ENCODE data around the gene FIGNL2. TPM values are rescaled to one million over a fixed set of nuclear protein-coding genes. Genes with fewer than 3 reads are reported as not detected.

FIGNL2 gene
- total RNA-seq, 2 donors from 2014 or later: 10.5 to 17.7 TPM

DNA sequence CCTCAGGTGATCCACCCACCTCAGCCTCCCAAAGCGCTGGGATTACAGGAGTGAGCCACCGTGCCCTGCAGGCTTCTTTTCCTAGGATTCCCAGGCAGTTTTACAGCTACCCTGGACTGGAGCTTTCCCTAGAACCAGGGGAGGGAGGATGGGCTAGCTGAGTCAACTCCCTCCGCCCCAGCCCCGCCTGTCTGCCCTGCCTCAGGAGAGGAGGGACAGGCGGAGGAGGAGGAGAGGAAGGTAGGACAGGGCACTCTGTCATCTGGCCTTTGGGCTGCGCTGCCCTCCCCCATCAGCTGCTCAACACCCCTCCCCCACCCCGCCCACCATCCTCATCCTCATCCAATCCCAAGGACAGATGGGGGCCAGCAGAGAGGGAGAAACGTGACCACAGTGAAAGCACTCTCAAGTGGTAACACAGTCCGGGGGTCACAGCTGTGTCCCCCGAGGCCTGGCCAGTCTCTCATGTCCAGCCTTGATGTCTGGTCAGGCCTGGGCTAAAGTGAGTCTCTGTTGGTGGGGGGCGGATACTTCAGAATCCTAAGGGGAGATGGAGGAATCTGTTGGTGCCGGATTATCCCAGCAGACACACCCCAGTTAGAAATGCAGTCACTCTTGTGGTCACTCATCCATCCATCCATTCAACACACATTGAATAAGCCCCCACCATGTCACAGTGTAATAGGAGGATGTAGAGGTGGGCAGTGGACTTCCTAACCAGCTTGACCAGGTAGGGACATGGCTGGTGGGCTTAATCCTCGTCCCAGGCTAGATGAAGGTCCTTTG, 12.3 kb downstream of the FIGNL2 start:
- Mint-ChIP-seq H3K36me3 (ENCODE audit: low read depth) (no peaks in the 10 kb centered on the region), H3K4me1 (peaks cover 26% of the 10 kb centered on the region)

DNA sequence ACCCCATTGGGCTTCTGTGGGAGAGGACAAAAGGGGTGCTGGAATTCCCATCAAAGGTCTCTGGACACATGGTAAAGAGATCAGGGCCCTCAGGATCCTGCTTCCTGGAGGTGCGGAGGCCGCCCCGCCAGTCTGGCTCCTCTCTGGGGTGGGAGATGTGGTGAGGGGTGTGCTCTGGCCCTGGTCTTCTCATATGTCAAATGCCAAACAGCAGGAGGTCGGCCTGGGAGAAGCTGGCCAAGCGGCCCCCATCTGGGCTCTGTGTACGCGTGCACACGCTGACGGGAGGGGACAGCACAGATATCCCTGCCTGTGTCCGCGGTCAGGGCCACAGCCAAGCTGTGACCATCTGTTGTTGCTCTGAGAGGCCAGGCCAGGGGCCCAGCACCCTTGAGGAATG, 14.1 kb downstream of the FIGNL2 start:
- no peaks in the 10 kb centered on the region for H3K9me3 Mint-ChIP-seq
- H3K9me3 ChIP-seq (ENCODE audit: control insufficient read depth, low read length): no peaks in the 10 kb centered on the region
- peaks cover 33% of the 10 kb centered on the region for H3K4me1 Mint-ChIP-seq
- peaks cover 24% of the 10 kb centered on the region for H3K4me1 ChIP-seq (ENCODE audit: control insufficient read depth, insufficient read depth, low read length)
- peaks cover 44% of the 10 kb centered on the region for H3K27me3 Mint-ChIP-seq (ENCODE audit: insufficient read depth)
- no peak overlapping the region for H3K27ac Mint-ChIP-seq
- no peak overlapping the region for H3K4me3 Mint-ChIP-seq
- no peak overlapping the region for H3K27ac ChIP-seq (ENCODE audit: low read depth, low read length)
- H3K27me3 ChIP-seq (ENCODE audit: control insufficient read depth, insufficient read depth, low read length, poor library complexity, severe bottlenecking): no peaks in the 10 kb centered on the region
- H3K4me3 ChIP-seq (ENCODE audit: low read length): no peak overlapping the region
- 91 to 95% methylated on average over 5 to 11 of the region's 11 CpGs for WGBS, 2 experiments (ENCODE audit: insufficient coverage in 1 of 2, insufficient read length in 1 of 2)
- TF ChIP-seq, protein P1, sequence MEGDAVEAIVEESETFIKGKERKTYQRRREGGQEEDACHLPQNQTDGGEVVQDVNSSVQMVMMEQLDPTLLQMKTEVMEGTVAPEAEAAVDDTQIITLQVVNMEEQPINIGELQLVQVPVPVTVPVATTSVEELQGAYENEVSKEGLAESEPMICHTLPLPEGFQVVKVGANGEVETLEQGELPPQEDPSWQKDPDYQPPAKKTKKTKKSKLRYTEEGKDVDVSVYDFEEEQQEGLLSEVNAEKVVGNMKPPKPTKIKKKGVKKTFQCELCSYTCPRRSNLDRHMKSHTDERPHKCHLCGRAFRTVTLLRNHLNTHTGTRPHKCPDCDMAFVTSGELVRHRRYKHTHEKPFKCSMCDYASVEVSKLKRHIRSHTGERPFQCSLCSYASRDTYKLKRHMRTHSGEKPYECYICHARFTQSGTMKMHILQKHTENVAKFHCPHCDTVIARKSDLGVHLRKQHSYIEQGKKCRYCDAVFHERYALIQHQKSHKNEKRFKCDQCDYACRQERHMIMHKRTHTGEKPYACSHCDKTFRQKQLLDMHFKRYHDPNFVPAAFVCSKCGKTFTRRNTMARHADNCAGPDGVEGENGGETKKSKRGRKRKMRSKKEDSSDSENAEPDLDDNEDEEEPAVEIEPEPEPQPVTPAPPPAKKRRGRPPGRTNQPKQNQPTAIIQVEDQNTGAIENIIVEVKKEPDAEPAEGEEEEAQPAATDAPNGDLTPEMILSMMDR (conservative IDR thresholded peaks at IDR 0.05): no peak
- H3K36me3 Mint-ChIP-seq (ENCODE audit: low read depth): no peaks in the 10 kb centered on the region
- DNase-seq: no peak
- no peak overlapping the region for H3K9ac ChIP-seq (ENCODE audit: extremely low read depth, low read length, poor library complexity, severe bottlenecking)
- H3K36me3 ChIP-seq (ENCODE audit: control insufficient read depth, insufficient read depth, low read length): no peaks in the 10 kb centered on the region

More for the DNA sequence above, 12.3 kb downstream of the FIGNL2 start:
- peak overlapping the region; percentile 63 for H3K27ac ChIP-seq (ENCODE audit: low read depth, low read length)
- 59 to 61% methylated on average over 4 to 9 of the region's 13 CpGs for WGBS, 2 experiments (ENCODE audit: insufficient coverage in 1 of 2, insufficient read length in 1 of 2)
- H3K27ac Mint-ChIP-seq: no peak overlapping the region
- no peaks in the 10 kb centered on the region for H3K9me3 ChIP-seq (ENCODE audit: control insufficient read depth, low read length)
- H3K27me3 Mint-ChIP-seq (ENCODE audit: insufficient read depth): peaks cover 51% of the 10 kb centered on the region
- no peak overlapping the region for H3K4me3 ChIP-seq (ENCODE audit: low read length)
- peak; percentile 83 for DNase-seq
- H3K4me1 ChIP-seq (ENCODE audit: control insufficient read depth, insufficient read depth, low read length): peaks cover 23% of the 10 kb centered on the region
- H3K4me3 Mint-ChIP-seq: no peak overlapping the region
- no peaks in the 10 kb centered on the region for H3K9me3 Mint-ChIP-seq
- no peaks in the 10 kb centered on the region for H3K27me3 ChIP-seq (ENCODE audit: control insufficient read depth, insufficient read depth, low read length, poor library complexity, severe bottlenecking)
- H3K9ac ChIP-seq (ENCODE audit: extremely low read depth, low read length, poor library complexity, severe bottlenecking): no peak overlapping the region
- TF ChIP-seq, protein P1 (conservative IDR thresholded peaks at IDR 0.05): no peak
- no peaks in the 10 kb centered on the region for H3K36me3 ChIP-seq (ENCODE audit: control insufficient read depth, insufficient read depth, low read length)

DNA sequence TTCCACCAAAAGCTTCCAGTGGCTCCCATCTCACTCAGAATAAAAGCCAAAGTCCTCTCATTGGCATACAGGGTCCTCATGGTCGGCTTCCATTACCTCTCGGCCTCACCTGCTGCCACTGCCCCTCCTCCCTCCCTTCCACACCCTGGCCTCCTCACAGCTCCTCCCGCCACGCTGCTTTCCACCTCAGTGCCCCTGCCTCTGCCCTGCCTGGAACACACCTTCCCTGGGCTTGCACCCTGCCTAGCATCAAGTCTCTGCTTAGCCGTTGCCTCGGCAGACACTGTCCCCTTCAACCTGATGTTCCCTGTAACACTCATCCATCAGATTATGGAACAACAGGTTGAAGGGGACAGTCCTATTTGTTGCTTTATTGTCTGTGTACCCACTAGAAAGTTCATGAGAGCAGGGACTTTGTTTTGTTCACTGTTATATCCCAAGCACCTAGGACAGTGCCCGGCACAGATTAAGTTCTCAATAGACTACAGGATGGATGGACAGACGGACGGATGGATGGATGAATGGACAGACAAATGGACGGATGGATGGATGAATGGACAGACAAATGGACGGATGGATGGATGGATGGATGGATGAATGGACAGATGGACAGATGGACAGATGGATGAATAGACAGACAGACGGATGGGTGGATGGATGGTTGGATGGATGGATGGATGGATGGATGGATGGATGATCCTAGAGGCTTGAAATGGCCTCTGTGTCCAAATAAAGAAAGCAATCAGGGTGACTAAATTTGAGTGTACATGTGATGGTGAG, 14.9 kb downstream of the FIGNL2 start:
- TF ChIP-seq, protein P1 (conservative IDR thresholded peaks at IDR 0.05): no peak
- H3K4me3 Mint-ChIP-seq: no peak overlapping the region

More for the DNA sequence above, 14.9 kb downstream of the FIGNL2 start:
- DNase-seq: no peak
- H3K4me1 Mint-ChIP-seq: peaks cover 41% of the 10 kb centered on the region
- Histone ChIP-seq H3K27ac (ENCODE audit: low read depth, low read length) (no peak overlapping the region), H3K9ac (ENCODE audit: extremely low read depth, low read length, poor library complexity, severe bottlenecking) (no peak overlapping the region), H3K4me3 (ENCODE audit: low read length) (no peak overlapping the region), H3K36me3 (ENCODE audit: control insufficient read depth, insufficient read depth, low read length) (no peaks in the 10 kb centered on the region), H3K27me3 (ENCODE audit: control insufficient read depth, insufficient read depth, low read length, poor library complexity, severe bottlenecking) (no peaks in the 10 kb centered on the region), H3K4me1 (ENCODE audit: control insufficient read depth, insufficient read depth, low read length) (peaks cover 28% of the 10 kb centered on the region), H3K9me3 (ENCODE audit: control insufficient read depth, low read length) (no peaks in the 10 kb centered on the region)
- H3K9me3 Mint-ChIP-seq: no peaks in the 10 kb centered on the region
- H3K27ac Mint-ChIP-seq: no peak overlapping the region
- H3K36me3 Mint-ChIP-seq (ENCODE audit: low read depth): no peaks in the 10 kb centered on the region
- H3K27me3 Mint-ChIP-seq (ENCODE audit: insufficient read depth): peaks cover 37% of the 10 kb centered on the region
- WGBS, 2 experiments (ENCODE audit: insufficient coverage in 1 of 2, insufficient read length in 1 of 2): 70% methylated on average over 11 to 12 of the region's 12 CpGs

All from endodermal cell (in vitro differentiated cells).